Suprapubic skin (tissue), 4 donors: ENCODE results near the gene ATXN2. TPM values are rescaled to one million over a fixed set of nuclear protein-coding genes. Genes with fewer than 3 reads are reported as not detected.
A peak's percentile ranks its signal among the peaks of the same experiment; 100 is the strongest.
"Not testable (repeated sequence)": the region's sequence is repeated elsewhere in the genome, so short reads cannot be mapped to it uniquely, and the experiment has no call there.

Source experiments
- DNase-seq, 2 donors: peaks; one replicate each; pipeline ENCODE4 v3.0.0-alpha.2; 2019; ENCODE audit warnings: low spot score in 2 of 2
- H3K27ac ChIP-seq: fragments of 200-600 bp; sonication (generic); one replicate; pipeline ENCODE4 v1.5.1; 2019
- H3K27me3 ChIP-seq: fragments of 200-600 bp; sonication (generic); one replicate; pipeline ENCODE4 v1.5.1; 2019
- H3K36me3 ChIP-seq: fragments of 200-600 bp; sonication (generic); one replicate; pipeline ENCODE4 v1.5.1; 2019
- H3K4me1 ChIP-seq: fragments of 200-600 bp; sonication (generic); one replicate; pipeline ENCODE4 v1.5.1; 2019
- H3K4me3 ChIP-seq: fragments of 200-600 bp; sonication (generic); one replicate; pipeline ENCODE4 v1.5.1; 2019; ENCODE audit warnings: mild to moderate bottlenecking
- H3K9me3 ChIP-seq: fragments of 200-600 bp; sonication (generic); one replicate; pipeline ENCODE4 v1.5.1; 2019
- CTCF ChIP-seq, 2 donors: fragments of 200-600 bp in 1 of 2; fragments of 450-650 bp in 1 of 2; sonication (generic) in 1 of 2; IDR thresholded peaks; one replicate each; pipeline ENCODE4 v1.5.1; 2016 to 2019; ENCODE audit warnings: antibody characterized with exemption in 2 of 2, mild to moderate bottlenecking in 1 of 2, moderate library complexity in 1 of 2
- EP300 ChIP-seq: sonication (generic); formaldehyde crosslinking; IDR thresholded peaks from one replicate; pipeline ENCODE4 v1.6.1; 2017; ENCODE audit warnings: antibody characterized with exemption
- POLR2A ChIP-seq, 2 donors: fragments of 450-650 bp; IDR thresholded peaks; one replicate each; pipeline ENCODE4 v1.6.1; 2017; ENCODE audit warnings: antibody characterized with exemption in 2 of 2, mild to moderate bottlenecking in 2 of 2, moderate library complexity in 2 of 2
- POLR2AphosphoS5 ChIP-seq, 3 donors: sonication (generic); formaldehyde crosslinking; IDR thresholded peaks; one replicate each; pipeline ENCODE4 v1.6.1; 2017; ENCODE audit warnings: antibody characterized with exemption in 3 of 3
- WGBS: methylation state at CpG from one replicate; pipeline ENCODE4 v1.1.5; 2018; 5-methylcytosine and 5-hydroxymethylcytosine counted together
- total RNA-seq, 4 donors: library from RNA; depleted of rRNA; stranded (reverse); fragments of >200 nt; gene quantifications; one replicate each; pipeline ENCODE4 v1.1.0, GENCODE V29; 2016

The ATXN2 gene
- total RNA-seq, 4 donors from 2014 or later: 23.3 to 62.8 (median 35.8) TPM

- no peak overlapping the region for H3K27ac ChIP-seq
- no peaks in the 10 kb centered on the region for H3K9me3 ChIP-seq
- no peaks in the 10 kb centered on the region for H3K27me3 ChIP-seq
- no peak for DNase-seq
- WGBS: 76% methylated on average over 7 of the region's 7 CpGs
- no peak overlapping the region for H3K4me3 ChIP-seq
- H3K36me3 ChIP-seq: no peaks in the 10 kb centered on the region
- TF ChIP-seq CTCF (IDR thresholded peaks at IDR 0.05): no peak
- TF ChIP-seq POLR2A (IDR thresholded peaks at IDR 0.05): no peak
- TF ChIP-seq POLR2AphosphoS5 (IDR thresholded peaks at IDR 0.05): no peak
- no peak for TF ChIP-seq EP300
- H3K4me1 ChIP-seq: no peaks in the 10 kb centered on the region
These were observed 7.0 kb upstream of the ATXN2 start for GRCh38 chr12:111605911-111606766.

- DNase-seq, H3K4me3 ChIP-seq: not testable (repeated sequence)
- 94% methylated on average over 11 of the region's 11 CpGs for WGBS
These were observed 3.7 kb upstream of the ATXN2 start for GRCh38 chr12:111602857-111603256.

DNA sequence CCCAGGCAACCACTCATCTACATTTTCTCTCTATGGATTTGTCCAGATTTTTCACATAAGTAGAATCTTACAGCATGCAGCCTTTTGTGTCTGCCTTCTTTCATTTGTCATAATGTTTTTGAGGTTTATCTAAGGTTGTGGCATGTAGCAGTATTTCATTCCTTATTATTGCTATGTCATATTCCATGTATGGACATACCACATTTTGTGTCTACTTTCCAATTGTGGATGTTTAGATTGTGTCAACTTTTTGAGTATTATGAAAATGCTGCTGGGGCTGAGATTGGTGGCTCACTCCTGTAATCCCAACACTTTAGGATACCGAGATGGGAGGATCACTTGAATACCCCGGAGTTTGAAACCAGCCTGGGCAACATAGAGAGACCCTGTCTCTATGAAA, 3.2 kb upstream of the ATXN2 start:
- no peak overlapping the region for H3K27ac ChIP-seq
- H3K36me3 ChIP-seq: no peaks in the 10 kb centered on the region
- 92% methylated on average over 2 of the region's 2 CpGs for WGBS
- H3K4me1 ChIP-seq: peaks cover 15% of the 10 kb centered on the region
- H3K4me3 ChIP-seq: no peak overlapping the region
- no peaks in the 10 kb centered on the region for H3K27me3 ChIP-seq
- no peaks in the 10 kb centered on the region for H3K9me3 ChIP-seq
- no peak for TF ChIP-seq POLR2AphosphoS5 (IDR thresholded peaks at IDR 0.05)
- no peak for TF ChIP-seq EP300
- TF ChIP-seq CTCF (IDR thresholded peaks at IDR 0.05): no peak
- TF ChIP-seq POLR2A (IDR thresholded peaks at IDR 0.05): no peak
- DNase-seq: no peak

More at GRCh38 chr12:111602857-111603256, 3.7 kb upstream of the ATXN2 start:
- H3K4me1 ChIP-seq: peaks cover 11% of the 10 kb centered on the region
- H3K36me3 ChIP-seq, H3K27me3 ChIP-seq, H3K9me3 ChIP-seq, H3K27ac ChIP-seq: not testable (repeated sequence)

GRCh38 chr12:111600986-111601385, 1.9 kb upstream of the ATXN2 start:
- not testable (repeated sequence) for H3K27ac ChIP-seq, H3K4me3 ChIP-seq, DNase-seq, H3K27me3 ChIP-seq, H3K9me3 ChIP-seq, H3K36me3 ChIP-seq
- peaks cover 28% of the 10 kb centered on the region for H3K4me1 ChIP-seq
- WGBS: 95% methylated on average over 12 of the region's 12 CpGs

- H3K4me1 ChIP-seq: peaks cover 30% of the 10 kb centered on the region
These were observed 1.1 kb upstream of the ATXN2 start for GRCh38 chr12:111600205-111600642.

More at GRCh38 chr12:111600205-111600642, 1.1 kb upstream of the ATXN2 start:
- no peak for DNase-seq
- no peak for TF ChIP-seq EP300
- no peak for TF ChIP-seq CTCF (IDR thresholded peaks at IDR 0.05)
- TF ChIP-seq POLR2AphosphoS5 (IDR thresholded peaks at IDR 0.05): no peak
- TF ChIP-seq POLR2A (IDR thresholded peaks at IDR 0.05): no peak
- H3K9me3 ChIP-seq: no peaks in the 10 kb centered on the region
- peak overlapping the region; percentile 96 for H3K27ac ChIP-seq
- no peaks in the 10 kb centered on the region for H3K27me3 ChIP-seq
- peak overlapping the region; percentile 99 for H3K4me3 ChIP-seq
- H3K36me3 ChIP-seq: no peaks in the 10 kb centered on the region
- WGBS: 12% methylated on average over 5 of the region's 5 CpGs
